SK-N-MC (cell line): ENCODE measurements around the gene WFDC11.

Experiments used
- DNase-seq: peaks from one replicate; pipeline ENCODE4 v3.0.0-alpha.2; 2011; ENCODE audit warnings: low read depth, low spot score
- H3K27ac ChIP-seq: fragments of 200-600 bp; sonication (generic); 2 replicates; pipeline ENCODE4 v1.5.1; 2016; ENCODE audit warnings: mixed run types
- H3K36me3 ChIP-seq: fragments of 200-600 bp; sonication (generic); 2 replicates; pipeline ENCODE4 v1.6.1; 2017; ENCODE audit warnings: antibody characterized with exemption, low read length, mixed read lengths; ENCODE audit not compliant: insufficient read depth
- H3K4me3 ChIP-seq: fragments of 200-600 bp; sonication (generic); 2 replicates; pipeline ENCODE4 v1.5.1; 2016
- H3K9ac ChIP-seq: fragments of 200-600 bp; sonication (generic); 2 replicates; pipeline ENCODE4 v1.8.0; 2017; ENCODE audit warnings: mixed run types, mixed read lengths; ENCODE audit not compliant: insufficient read length
- H3K9me3 ChIP-seq: fragments of 200-600 bp; sonication (generic); 2 replicates; pipeline ENCODE4 v1.6.1; 2017; ENCODE audit warnings: low read depth, mild to moderate bottlenecking, antibody characterized with exemption, low read length, moderate library complexity, mixed read lengths
- EZH2 ChIP-seq: fragments of 200-600 bp; sonication (generic); IDR thresholded peaks from one replicate; pipeline ENCODE4 v1.6.1; 2017; ENCODE audit warnings: antibody characterized with exemption
- FOXP2 ChIP-seq: optimal IDR thresholded peaks from 2 replicates; pipeline ENCODE3; 2011; ENCODE audit warnings: mild to moderate bottlenecking, moderate library complexity; ENCODE audit not compliant: insufficient read depth; ENCODE audit errors: extremely low read length, control extremely low read depth
- POLR2AphosphoS5 ChIP-seq: IDR thresholded peaks from 2 replicates; pipeline ENCODE4 v1.6.1; 2012; ENCODE audit warnings: mild to moderate bottlenecking, low read depth, low read length, borderline replicate concordance

Gene WFDC11

GRCh38 chr20:45631184-45631583 is 38.9 kb downstream of the WFDC11 start, which contains the start of gene WFDC9:
WFDC9 (minus strand) TSS chr20:45631284; CDS start chr20:45610181, 21,103 bp downstream.
- Histone ChIP-seq H3K4me3 (no peak within 1 kb of the TSS), H3K9me3 (no peaks in the 10 kb centered on the region), H3K36me3 (no peaks in the 10 kb centered on the region), H3K9ac (no peak within 1 kb of the TSS), H3K27ac (no peak within 1 kb of the TSS)
- TF ChIP-seq FOXP2 (no peak), POLR2AphosphoS5 (no peak), EZH2 (no peak)
- DNase-seq = no peak

GRCh38 chr20:45630371-45630770 is 39.7 kb downstream of the WFDC11 start:
- H3K9ac ChIP-seq = no peak overlapping the region
- H3K4me3 ChIP-seq = no peak overlapping the region
- DNase-seq = no peak
- no peak overlapping the region for H3K27ac ChIP-seq
- no peaks in the 10 kb centered on the region for H3K36me3 ChIP-seq
- no peak for TF ChIP-seq POLR2AphosphoS5
- TF ChIP-seq EZH2 = no peak
- TF ChIP-seq FOXP2 = no peak
- no peaks in the 10 kb centered on the region for H3K9me3 ChIP-seq

- TF ChIP-seq EZH2 = no peak
- TF ChIP-seq FOXP2 = no peak
- TF ChIP-seq POLR2AphosphoS5 = no peak
- no peak within 1 kb of the TSS for H3K4me3 ChIP-seq
- no peaks in the 10 kb centered on the region for H3K9me3 ChIP-seq
- peak; percentile 5 for DNase-seq
- no peaks in the 10 kb centered on the region for H3K36me3 ChIP-seq
- no peak within 1 kb of the TSS for H3K27ac ChIP-seq
- no peak within 1 kb of the TSS for H3K9ac ChIP-seq
Measured at GRCh38 chr20:45629496-45630100, 40.4 kb downstream of the WFDC11 start, which contains the start of gene WFDC10A. WFDC10A (plus strand) TSS chr20:45629739; CDS start chr20:45629814, 75 bp downstream.

- Histone ChIP-seq H3K27ac (no peak overlapping the region), H3K9me3 (no peaks in the 10 kb centered on the region), H3K36me3 (no peaks in the 10 kb centered on the region), H3K4me3 (no peak overlapping the region), H3K9ac (no peak overlapping the region)
- TF ChIP-seq FOXP2 = no peak
- no peak for TF ChIP-seq POLR2AphosphoS5
- no peak for TF ChIP-seq EZH2
- DNase-seq = no peak
Measured at GRCh38 chr20:45626540-45626939, 43.5 kb downstream of the WFDC11 start.

GRCh38 chr20:45621593-45621992 is 48.4 kb downstream of the WFDC11 start:
- Histone ChIP-seq H3K9ac (no peak overlapping the region), H3K36me3 (no peaks in the 10 kb centered on the region), H3K4me3 (no peak overlapping the region), H3K27ac (no peak overlapping the region), H3K9me3 (no peaks in the 10 kb centered on the region)
- no peak for DNase-seq
- no peak for TF ChIP-seq EZH2
- no peak for TF ChIP-seq FOXP2
- TF ChIP-seq POLR2AphosphoS5 = no peak

- no peak for TF ChIP-seq EZH2
- no peak for TF ChIP-seq FOXP2
- no peak for TF ChIP-seq POLR2AphosphoS5
- no peak overlapping the region for H3K27ac ChIP-seq
- DNase-seq = no peak
- no peaks in the 10 kb centered on the region for H3K36me3 ChIP-seq
- H3K9me3 ChIP-seq = no peaks in the 10 kb centered on the region
- no peak overlapping the region for H3K4me3 ChIP-seq
- no peak overlapping the region for H3K9ac ChIP-seq
Measured at GRCh38 chr20:45617591-45617990, 52.4 kb downstream of the WFDC11 start.

- H3K4me3 ChIP-seq = no peak overlapping the region
- no peak for DNase-seq
- no peak overlapping the region for H3K27ac ChIP-seq
- TF ChIP-seq EZH2 = no peak
- no peak for TF ChIP-seq POLR2AphosphoS5
- no peak for TF ChIP-seq FOXP2
- H3K9me3 ChIP-seq = no peaks in the 10 kb centered on the region
- H3K9ac ChIP-seq = no peak overlapping the region
- H3K36me3 ChIP-seq = no peaks in the 10 kb centered on the region
Measured at GRCh38 chr20:45612314-45612713, 57.7 kb downstream of the WFDC11 start.

- H3K36me3 ChIP-seq = no peaks in the 10 kb centered on the region
- no peak overlapping the region for H3K4me3 ChIP-seq
- TF ChIP-seq POLR2AphosphoS5 (peak; percentile 38; the same call in 1 of the 2 replicates), FOXP2 (no peak)
- no peak overlapping the region for H3K27ac ChIP-seq
- no peak for DNase-seq
- no peak overlapping the region for H3K9ac ChIP-seq
- no peaks in the 10 kb centered on the region for H3K9me3 ChIP-seq
Measured at GRCh38 chr20:45611054-45611453, 59.0 kb downstream of the WFDC11 start.

- Histone ChIP-seq H3K27ac (no peak overlapping the region), H3K4me3 (no peak overlapping the region), H3K9ac (no peak overlapping the region), H3K36me3 (no peaks in the 10 kb centered on the region), H3K9me3 (0 out of 2 replicates have a peak, but pooled peaks cover 5% of the 10 kb centered on the region)
- TF ChIP-seq POLR2AphosphoS5 (no peak), EZH2 (no peak), FOXP2 (no peak)
- no peak for DNase-seq
Measured at GRCh38 chr20:45607810-45608209, 62.2 kb downstream of the WFDC11 start.
